Activated CD4-positive, alpha-beta T cell treated with anti-CD3 and anti-CD28 coated beads, Interleukin-2, amount 10 ng/mL, durations not matched to agents 7 days and 5 days (primary cell): ENCODE results near the gene E2F7. TPM values are rescaled to one million over a fixed set of nuclear protein-coding genes. Genes with fewer than 3 reads are reported as not detected.

Experiments used
- CTCF ChIA-PET: fragments of 350-600 bp; sonication (Branson Sonifier 250); formaldehyde crosslinking; loops from one replicate; lab custom pipeline; 2021; ENCODE audit warnings: antibody characterized with exemption; lab: Charles Lee
- POLR2A ChIA-PET: fragments of 350-600 bp; sonication (Branson Sonifier 250); formaldehyde crosslinking; loops from one replicate; lab custom pipeline; 2021; ENCODE audit warnings: antibody characterized with exemption; lab: Charles Lee
- DNase-seq: peaks from one replicate; pipeline ENCODE4 v3.0.0-alpha.2; 2020
- H3K27ac Mint-ChIP-seq: one replicate; pipeline ENCODE4 v1.8.0; 2021; ENCODE audit warnings: mild to moderate bottlenecking, moderate library complexity, mixed read lengths
- H3K27me3 Mint-ChIP-seq: one replicate; pipeline ENCODE4 v1.8.0; 2021; ENCODE audit warnings: mixed read lengths
- H3K36me3 Mint-ChIP-seq: one replicate; pipeline ENCODE4 v1.8.0; 2021; ENCODE audit warnings: low read depth, mixed read lengths
- H3K4me1 Mint-ChIP-seq: one replicate; pipeline ENCODE4 v1.8.0; 2021; ENCODE audit warnings: mixed read lengths
- H3K4me3 Mint-ChIP-seq: one replicate; pipeline ENCODE4 v1.8.0; 2021; ENCODE audit warnings: mild to moderate bottlenecking, moderate library complexity, mixed read lengths
- H3K9me3 Mint-ChIP-seq: one replicate; pipeline ENCODE4 v1.8.0; 2021; ENCODE audit warnings: mixed read lengths
- total RNA-seq, 2 experiments: library from RNA; stranded (reverse); gene quantifications; one replicate each; pipeline ENCODE4 v1.2.3, GENCODE V29; 2021

The E2F7 gene
- total RNA-seq, 2 experiments from 2014 or later, result 29.4 to 32.6 TPM

DNA sequence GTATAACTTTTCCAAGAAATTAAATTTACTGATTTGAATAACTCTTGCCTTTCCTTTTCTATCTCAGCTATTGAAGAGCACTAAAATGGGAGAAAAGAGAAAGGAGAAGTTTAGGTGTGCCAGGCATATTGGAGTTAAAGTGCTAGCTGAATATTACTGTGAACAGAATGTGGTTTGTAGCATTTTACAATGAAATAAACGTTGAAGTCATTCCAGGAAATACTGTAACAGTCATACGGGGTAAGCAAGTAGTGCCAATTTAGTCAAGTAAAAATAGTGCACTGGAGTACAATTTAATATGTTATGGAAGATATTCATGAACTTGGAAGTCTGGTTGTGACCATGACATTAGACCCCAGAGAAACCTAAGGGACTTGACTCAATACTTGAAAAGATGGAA lies 62.1 kb downstream of the E2F7 start:
- no peaks in the 10 kb centered on the region for H3K9me3 Mint-ChIP-seq
- peaks cover 15% of the 10 kb centered on the region for H3K27me3 Mint-ChIP-seq
- peaks cover 17% of the 10 kb centered on the region for H3K4me1 Mint-ChIP-seq
- POLR2A ChIA-PET, result no interaction called here
- no peak overlapping the region for H3K27ac Mint-ChIP-seq
- no peak overlapping the region for H3K4me3 Mint-ChIP-seq
- no peak for DNase-seq
- no peaks in the 10 kb centered on the region for H3K36me3 Mint-ChIP-seq
- CTCF ChIA-PET, result no interaction called here

DNA sequence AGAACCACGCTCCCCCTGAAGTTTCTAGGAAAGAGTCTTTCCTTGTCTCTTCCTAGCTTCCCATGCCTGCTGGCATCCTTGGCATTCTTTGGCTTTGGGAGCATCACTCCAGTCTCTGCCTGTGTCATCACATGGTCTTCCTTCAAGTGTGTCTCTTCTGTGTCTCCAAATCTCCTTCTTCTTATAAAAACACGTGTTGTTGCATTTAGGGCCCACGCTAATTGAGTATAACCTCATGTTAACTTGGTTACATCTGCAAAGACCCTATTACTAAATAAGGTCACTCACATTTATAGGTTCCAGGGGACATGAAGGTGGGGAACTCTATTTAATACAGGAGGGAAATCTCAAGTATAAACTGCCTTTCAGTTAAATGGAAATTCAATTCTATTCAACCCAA lies 63.0 kb downstream of the E2F7 start:
- Mint-ChIP-seq H3K27ac (no peak overlapping the region), H3K27me3 (peaks cover 8% of the 10 kb centered on the region), H3K9me3 (no peaks in the 10 kb centered on the region), H3K4me1 (peaks cover 17% of the 10 kb centered on the region), H3K4me3 (no peak overlapping the region), H3K36me3 (no peaks in the 10 kb centered on the region)
- CTCF ChIA-PET, result no interaction called here
- DNase-seq, result no peak
- POLR2A ChIA-PET, result no interaction called here

DNA sequence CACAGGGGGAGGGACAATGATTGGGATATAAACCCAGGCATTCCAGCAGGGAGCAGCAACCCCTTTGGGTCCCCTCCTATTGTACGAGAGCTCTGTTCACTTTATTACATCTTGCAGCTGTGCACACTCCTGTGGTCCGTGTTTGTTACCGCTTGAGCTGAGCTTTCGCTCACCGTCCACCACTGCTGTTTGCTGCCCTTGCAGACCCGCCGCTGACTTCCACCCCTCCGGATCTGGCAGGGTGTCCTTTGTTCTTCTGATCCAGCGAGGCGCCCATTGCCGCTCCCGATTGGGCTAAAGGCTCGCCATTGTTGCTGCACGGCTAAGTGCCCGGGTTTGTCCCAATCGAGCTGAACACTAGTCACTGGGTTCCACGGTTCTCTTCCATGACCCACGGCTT lies 64.1 kb downstream of the E2F7 start:
- H3K4me3 Mint-ChIP-seq, result no peak overlapping the region
- ChIA-PET POLR2A (no interaction called here), CTCF (interaction anchor here (0.7 to 1.7 kb wide), 2 partner anchors 10 to 1732 kb away, joined by 5 read pairs; no protein-coding TSS in a partner anchor)
- peaks cover 17% of the 10 kb centered on the region for H3K4me1 Mint-ChIP-seq
- H3K9me3 Mint-ChIP-seq, result no peaks in the 10 kb centered on the region
- no peak overlapping the region for H3K27ac Mint-ChIP-seq
- H3K36me3 Mint-ChIP-seq, result no peaks in the 10 kb centered on the region
- no peak for DNase-seq
- peaks cover 7% of the 10 kb centered on the region for H3K27me3 Mint-ChIP-seq

DNA sequence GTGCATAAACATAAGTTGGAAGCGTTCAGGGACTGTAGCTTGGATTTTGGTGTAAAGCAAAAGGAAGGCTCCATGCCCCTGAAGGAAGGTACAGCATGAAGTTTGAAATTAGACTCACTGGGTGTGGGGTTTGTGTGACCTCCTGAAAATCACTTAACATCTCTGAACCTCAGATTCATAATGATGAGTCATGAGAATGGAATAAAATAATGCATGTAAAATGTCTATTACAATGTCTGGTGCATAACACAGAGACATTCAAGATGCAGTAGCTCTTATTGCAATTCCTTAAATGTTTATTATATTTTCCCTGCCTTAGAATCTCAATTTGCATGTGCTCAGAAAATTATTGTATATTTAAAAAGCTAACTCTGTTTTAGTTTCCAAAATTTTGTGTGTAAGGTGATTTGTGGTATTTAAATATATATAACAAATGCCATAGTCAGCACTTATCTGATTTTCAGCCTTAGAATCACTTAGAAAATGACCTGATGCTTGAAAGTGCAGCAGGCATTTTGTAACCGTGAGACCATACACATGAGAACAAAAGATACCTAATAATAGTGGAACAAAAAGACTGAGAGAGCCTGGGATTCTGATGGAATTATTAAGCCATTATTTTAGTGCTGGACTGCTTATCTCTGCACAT lies 66.3 kb downstream of the E2F7 start:
- Mint-ChIP-seq H3K27ac (no peak overlapping the region), H3K36me3 (no peaks in the 10 kb centered on the region), H3K27me3 (peaks cover 10% of the 10 kb centered on the region), H3K4me3 (no peak overlapping the region), H3K4me1 (peaks cover 16% of the 10 kb centered on the region), H3K9me3 (no peaks in the 10 kb centered on the region)
- CTCF ChIA-PET, result no interaction called here
- POLR2A ChIA-PET, result no interaction called here
- DNase-seq, result no peak

DNA sequence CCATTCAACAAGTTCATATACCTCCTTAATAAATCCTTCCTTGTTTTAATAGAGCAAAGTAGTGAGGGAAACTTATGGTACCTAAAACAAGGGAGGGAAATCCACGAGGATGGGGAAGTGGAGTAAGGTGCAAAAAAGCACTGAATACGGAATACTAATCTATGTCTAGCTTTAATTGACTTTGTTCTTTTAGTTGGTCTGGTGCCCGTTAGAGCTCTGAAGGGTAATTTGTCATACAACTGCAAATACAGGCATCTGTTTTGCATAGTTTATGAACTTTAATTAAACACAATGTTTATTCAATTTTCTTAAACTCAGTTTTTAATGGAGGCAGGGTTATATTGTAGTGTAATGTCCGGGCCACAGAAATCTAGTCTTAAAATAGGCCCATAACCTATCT lies 67.0 kb downstream of the E2F7 start:
- H3K4me1 Mint-ChIP-seq, result peaks cover 11% of the 10 kb centered on the region
- no peak overlapping the region for H3K4me3 Mint-ChIP-seq
- no peaks in the 10 kb centered on the region for H3K36me3 Mint-ChIP-seq
- DNase-seq, result no peak
- POLR2A ChIA-PET, result no interaction called here
- peaks cover 10% of the 10 kb centered on the region for H3K27me3 Mint-ChIP-seq
- H3K27ac Mint-ChIP-seq, result no peak overlapping the region
- CTCF ChIA-PET, result no interaction called here
- H3K9me3 Mint-ChIP-seq, result no peaks in the 10 kb centered on the region

DNA sequence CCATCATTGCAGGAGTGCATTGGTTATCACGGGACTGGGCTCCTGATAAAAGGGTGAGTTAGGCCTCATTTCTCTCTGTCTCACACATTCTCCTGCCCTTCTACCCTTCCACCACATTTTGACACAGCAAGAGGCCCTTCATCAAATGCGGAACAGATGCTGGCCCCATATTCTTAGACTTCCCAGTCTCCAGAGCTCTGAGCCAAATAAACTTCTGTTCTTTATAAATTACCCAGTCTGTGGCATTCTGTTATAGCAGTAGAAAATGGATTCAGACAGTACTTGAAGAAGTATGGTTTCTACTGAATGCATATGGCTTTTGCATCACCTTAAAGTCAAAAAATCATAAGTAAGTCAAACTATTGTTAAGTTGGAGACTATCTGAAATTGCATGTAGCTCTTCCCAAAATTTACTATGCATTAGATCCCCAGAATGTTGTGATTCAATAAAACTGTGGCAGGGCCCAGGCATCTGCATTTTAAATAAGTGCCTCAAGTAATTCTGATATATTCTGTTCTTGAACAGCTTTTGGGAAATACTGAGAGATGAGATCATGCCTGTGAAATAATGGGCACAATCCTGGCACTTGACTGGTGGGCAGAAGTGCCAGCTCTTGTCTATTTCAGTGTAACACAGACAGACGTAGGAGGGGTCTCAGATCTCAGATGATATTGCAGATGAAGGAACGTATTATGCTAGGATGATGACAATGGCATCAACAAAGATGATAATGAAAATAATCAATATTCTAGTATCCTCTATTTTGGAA lies 68.2 kb downstream of the E2F7 start:
- H3K27ac Mint-ChIP-seq, result no peak overlapping the region
- no peak for DNase-seq
- POLR2A ChIA-PET, result no interaction called here
- H3K4me1 Mint-ChIP-seq, result no peaks in the 10 kb centered on the region
- H3K4me3 Mint-ChIP-seq, result no peak overlapping the region
- no peaks in the 10 kb centered on the region for H3K9me3 Mint-ChIP-seq
- CTCF ChIA-PET, result no interaction called here
- no peaks in the 10 kb centered on the region for H3K36me3 Mint-ChIP-seq
- H3K27me3 Mint-ChIP-seq, result peaks cover 10% of the 10 kb centered on the region

DNA sequence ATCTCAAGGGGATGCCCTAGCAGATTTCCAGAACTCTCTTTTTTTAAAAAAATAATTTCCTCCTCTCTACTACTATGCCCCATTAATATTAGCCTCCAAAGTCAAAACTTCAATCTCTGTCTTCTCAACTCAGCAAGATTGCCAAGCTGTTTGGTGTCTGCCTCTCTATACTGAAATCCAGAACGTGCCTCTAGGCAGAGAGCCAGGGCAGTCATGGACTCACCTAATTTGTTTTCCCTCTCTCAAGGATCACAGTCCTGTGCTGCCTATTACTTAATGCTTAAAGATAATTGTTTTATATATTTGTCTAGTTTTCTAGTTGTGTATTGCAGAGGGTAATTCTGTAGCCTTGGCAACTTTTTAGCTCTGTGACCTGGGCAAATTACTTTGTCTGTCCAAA lies 74.7 kb downstream of the E2F7 start:
- Mint-ChIP-seq H3K27ac (no peak overlapping the region), H3K4me1 (no peaks in the 10 kb centered on the region), H3K27me3 (peaks cover 11% of the 10 kb centered on the region), H3K36me3 (no peaks in the 10 kb centered on the region), H3K9me3 (no peaks in the 10 kb centered on the region), H3K4me3 (no peak overlapping the region)
- CTCF ChIA-PET, result no interaction called here
- POLR2A ChIA-PET, result no interaction called here
- DNase-seq, result no peak

DNA sequence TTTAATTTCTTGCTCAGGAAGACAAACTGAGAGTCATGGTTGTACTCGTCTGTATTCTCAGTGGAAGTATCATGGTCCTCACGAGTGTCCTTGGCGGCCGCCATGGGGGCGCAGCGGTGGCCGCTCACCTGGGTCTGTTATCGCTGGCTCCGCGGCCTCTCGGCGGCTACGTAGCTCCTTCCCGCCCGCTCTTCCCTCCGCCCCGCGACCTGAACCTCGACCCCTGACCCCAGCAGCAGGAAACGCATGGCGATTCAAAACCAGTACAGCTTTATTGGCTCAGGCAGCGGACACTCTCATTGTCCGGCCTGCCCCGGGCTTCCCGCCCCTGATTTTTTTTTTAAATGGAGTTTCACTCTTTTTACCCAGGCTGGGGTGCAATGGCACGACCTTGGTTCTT lies 80.8 kb downstream of the E2F7 start:
- POLR2A ChIA-PET, result no interaction called here
- DNase-seq, result no peak
- H3K36me3 Mint-ChIP-seq, result no peaks in the 10 kb centered on the region
- CTCF ChIA-PET, result no interaction called here
- H3K9me3 Mint-ChIP-seq, result peaks cover 14% of the 10 kb centered on the region
- peaks cover 15% of the 10 kb centered on the region for H3K27me3 Mint-ChIP-seq
- H3K4me3 Mint-ChIP-seq, result no peak overlapping the region
- no peaks in the 10 kb centered on the region for H3K4me1 Mint-ChIP-seq
- no peak overlapping the region for H3K27ac Mint-ChIP-seq

DNA sequence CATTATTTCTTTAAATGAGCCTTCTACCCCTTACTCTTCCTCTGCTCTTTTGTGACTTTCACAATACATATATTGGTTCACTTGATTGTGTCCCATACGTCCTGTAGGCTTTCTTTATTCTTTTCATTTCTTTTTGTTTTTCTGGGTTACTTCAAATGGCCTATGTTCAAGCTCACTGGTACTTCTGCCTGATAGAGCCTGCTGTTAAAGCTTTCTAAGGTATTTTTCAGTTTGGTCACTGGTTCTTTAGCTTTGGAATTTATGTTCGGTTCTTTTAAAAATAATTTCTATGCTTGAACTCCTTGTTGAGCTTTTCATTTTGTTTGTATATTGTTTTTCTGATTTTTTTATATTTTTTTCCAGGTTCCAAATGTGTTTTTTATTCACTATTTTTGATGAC lies 81.9 kb downstream of the E2F7 start:
- POLR2A ChIA-PET, result no interaction called here
- Mint-ChIP-seq H3K27me3 (peaks cover 15% of the 10 kb centered on the region), H3K9me3 (peaks cover 14% of the 10 kb centered on the region), H3K4me1 (no peaks in the 10 kb centered on the region), H3K27ac (no peak overlapping the region), H3K4me3 (no peak overlapping the region), H3K36me3 (no peaks in the 10 kb centered on the region)
- CTCF ChIA-PET, result no interaction called here
- DNase-seq, result no peak

DNA sequence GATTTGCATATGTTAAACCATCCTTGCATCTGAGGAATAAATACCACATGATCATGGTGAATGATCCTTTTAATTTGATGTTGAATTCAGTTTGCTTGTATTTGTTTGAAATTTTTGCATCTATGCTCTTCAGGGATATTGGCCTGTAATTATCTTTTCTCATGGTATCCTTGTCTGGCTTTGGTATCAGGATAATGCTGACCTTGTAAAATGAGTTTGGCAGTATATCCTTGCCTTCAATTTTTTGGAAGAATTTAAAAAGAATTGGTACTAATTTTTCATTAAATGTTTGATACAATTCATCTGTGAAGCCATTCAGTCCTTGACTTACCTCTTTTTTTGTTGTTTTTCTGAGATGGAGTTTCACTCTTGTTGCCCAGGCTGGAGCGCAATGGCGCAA lies 85.2 kb downstream of the E2F7 start:
- Mint-ChIP-seq H3K4me3 (no peak overlapping the region), H3K9me3 (peaks cover 14% of the 10 kb centered on the region), H3K4me1 (no peaks in the 10 kb centered on the region), H3K27me3 (peaks cover 17% of the 10 kb centered on the region), H3K27ac (no peak overlapping the region), H3K36me3 (no peaks in the 10 kb centered on the region)
- ChIA-PET POLR2A (no interaction called here), CTCF (no interaction called here)
- no peak for DNase-seq

DNA sequence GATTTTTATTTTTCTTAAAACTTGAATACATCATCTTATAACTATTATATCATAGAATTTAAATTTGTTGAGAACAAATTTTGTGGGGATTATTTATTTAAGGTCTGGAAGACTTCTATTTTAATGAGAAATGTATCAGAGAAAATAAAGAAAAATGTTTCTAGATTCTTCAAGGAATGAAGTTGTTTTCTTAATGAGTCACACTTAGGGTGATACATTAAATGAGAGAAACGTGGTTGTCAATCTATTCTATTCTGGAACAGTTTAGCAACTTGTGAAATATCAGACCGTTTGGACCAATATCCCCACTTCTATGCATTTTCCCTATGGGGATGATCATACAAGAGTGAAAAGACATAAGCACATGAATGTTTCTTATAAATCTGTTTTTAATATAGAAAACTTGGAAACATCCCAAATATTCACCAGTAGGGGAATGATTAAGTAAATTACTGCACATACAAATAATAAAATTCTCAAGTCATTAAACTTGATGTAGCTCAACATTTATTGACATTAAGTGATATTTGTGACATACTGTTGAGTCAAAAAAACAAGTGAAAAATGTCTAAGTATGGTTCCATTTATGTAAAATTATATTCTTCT lies 88.5 kb downstream of the E2F7 start:
- CTCF ChIA-PET, result interaction anchor here (0.6 kb wide), 1 partner anchor 51 kb away, joined by 3 read pairs; no protein-coding TSS in a partner anchor

More for the DNA sequence above, 88.5 kb downstream of the E2F7 start:
- H3K36me3 Mint-ChIP-seq, result no peaks in the 10 kb centered on the region
- H3K27ac Mint-ChIP-seq, result no peak overlapping the region
- no peak overlapping the region for H3K4me3 Mint-ChIP-seq
- peaks cover 17% of the 10 kb centered on the region for H3K27me3 Mint-ChIP-seq
- H3K9me3 Mint-ChIP-seq, result peaks cover 3% of the 10 kb centered on the region
- no peak for DNase-seq
- POLR2A ChIA-PET, result no interaction called here
- peaks cover 7% of the 10 kb centered on the region for H3K4me1 Mint-ChIP-seq
